Trophoblast cell (in vitro differentiated cells and primary cell): ENCODE results near the gene MRPL14.
A peak's percentile ranks its signal among the peaks of the same experiment; 100 is the strongest.

ENCODE experiments used
- DNase-seq, 2 donors: peaks; one replicate each; pipeline ENCODE4 v3.0.0-alpha.2; 2016
- H2AFZ ChIP-seq: 2 replicates; pipeline ENCODE4 v1.6.1; 2013; ENCODE audit warnings: low read length, moderate library complexity, mild to moderate bottlenecking; ENCODE audit not compliant: insufficient read depth, poor library complexity
- H2AK5ac ChIP-seq: 2 replicates; pipeline ENCODE4 v1.6.1; 2013; ENCODE audit warnings: mild to moderate bottlenecking, low read length
- H2BK120ac ChIP-seq: 2 replicates; pipeline ENCODE4 v1.6.1; 2013; ENCODE audit warnings: low read length, mild to moderate bottlenecking, moderate library complexity; ENCODE audit not compliant: insufficient read depth, poor library complexity
- H2BK12ac ChIP-seq: 2 replicates; pipeline ENCODE4 v1.6.1; 2013; ENCODE audit warnings: mild to moderate bottlenecking, low read length, moderate library complexity
- H2BK5ac ChIP-seq: 2 replicates; pipeline ENCODE4 v1.6.1; 2013; ENCODE audit warnings: low read length, low read depth, moderate library complexity, mild to moderate bottlenecking; ENCODE audit not compliant: poor library complexity
- H3K14ac ChIP-seq: 2 replicates; pipeline ENCODE4 v1.6.1; 2013; ENCODE audit warnings: mild to moderate bottlenecking, low read length
- H3K18ac ChIP-seq: 2 replicates; pipeline ENCODE4 v1.6.1; 2013; ENCODE audit warnings: mild to moderate bottlenecking, low read length
- H3K23ac ChIP-seq: 2 replicates; pipeline ENCODE4 v1.6.1; 2013; ENCODE audit warnings: low read length
- H3K27ac ChIP-seq: 2 replicates; pipeline ENCODE4 v1.5.1; 2013; ENCODE audit warnings: low read depth, mild to moderate bottlenecking, inconsistent platforms, low read length, moderate library complexity
- H3K27me3 ChIP-seq: 2 replicates; pipeline ENCODE4 v1.6.1; 2013; ENCODE audit warnings: inconsistent platforms, mild to moderate bottlenecking, low read length, moderate library complexity; ENCODE audit not compliant: insufficient read depth
- H3K36me3 ChIP-seq, 2 experiments: 1 replicate in 1 of 2; 2 replicates in 1 of 2; pipeline ENCODE4 v1.6.1; 2013; ENCODE audit warnings: low read length in 2 of 2, mild to moderate bottlenecking in 2 of 2, moderate library complexity in 1 of 2; ENCODE audit not compliant: insufficient read depth in 2 of 2, control insufficient read depth in 1 of 2
- H3K4ac ChIP-seq: 2 replicates; pipeline ENCODE4 v1.6.1; 2013; ENCODE audit warnings: low read depth, mild to moderate bottlenecking, low read length, moderate library complexity
- H3K4me1 ChIP-seq, 2 experiments: 1 replicate in 1 of 2; 2 replicates in 1 of 2; pipeline ENCODE4 v1.6.1; 2013; ENCODE audit warnings: low read length in 2 of 2, mild to moderate bottlenecking in 2 of 2, moderate library complexity in 1 of 2; ENCODE audit not compliant: insufficient read depth in 2 of 2, control insufficient read depth in 1 of 2
- H3K4me2 ChIP-seq: 2 replicates; pipeline ENCODE4 v1.6.1; 2013; ENCODE audit warnings: inconsistent platforms, mild to moderate bottlenecking, low read length, moderate library complexity
- H3K4me3 ChIP-seq: 2 replicates; pipeline ENCODE4 v1.5.1; 2013; ENCODE audit warnings: mild to moderate bottlenecking, low read depth, low read length, inconsistent platforms
- H3K79me1 ChIP-seq: one replicate; pipeline ENCODE4 v1.6.1; 2013; ENCODE audit warnings: low read length
- H3K79me2 ChIP-seq: 2 replicates; pipeline ENCODE4 v1.6.1; 2013; ENCODE audit warnings: low read length, mild to moderate bottlenecking; ENCODE audit not compliant: control insufficient read depth, insufficient read depth, poor library complexity
- H3K9ac ChIP-seq: 2 replicates; pipeline ENCODE4 v1.6.1; 2013; ENCODE audit warnings: mild to moderate bottlenecking, low read length
- H3K9me3 ChIP-seq: 2 replicates; pipeline ENCODE4 v1.6.1; 2013; ENCODE audit warnings: low read depth, mild to moderate bottlenecking, control low read depth, inconsistent platforms, low read length; ENCODE audit not compliant: insufficient read depth
- H4K12ac ChIP-seq: 2 replicates; pipeline ENCODE4 v1.6.1; 2013; ENCODE audit warnings: low read depth, mild to moderate bottlenecking, low read length, moderate library complexity
- H4K8ac ChIP-seq: 2 replicates; pipeline ENCODE4 v1.6.1; 2013; ENCODE audit warnings: low read depth, mild to moderate bottlenecking, low read length, moderate library complexity
- H4K91ac ChIP-seq: one replicate; pipeline ENCODE4 v1.6.1; 2013; ENCODE audit warnings: low read depth, mild to moderate bottlenecking, low read length, moderate library complexity
- WGBS: extraction: QIAGEN DNeasy Blood & Tissue Kit; methylation state at CpG from one replicate; pipeline ENCODE4 v1.1.7; 2013; ENCODE audit warnings: missing lambda C conversion rate; ENCODE audit not compliant: insufficient read length, insufficient coverage; ENCODE audit errors: extremely low coverage; 5-methylcytosine and 5-hydroxymethylcytosine counted together

Gene MRPL14

DNA sequence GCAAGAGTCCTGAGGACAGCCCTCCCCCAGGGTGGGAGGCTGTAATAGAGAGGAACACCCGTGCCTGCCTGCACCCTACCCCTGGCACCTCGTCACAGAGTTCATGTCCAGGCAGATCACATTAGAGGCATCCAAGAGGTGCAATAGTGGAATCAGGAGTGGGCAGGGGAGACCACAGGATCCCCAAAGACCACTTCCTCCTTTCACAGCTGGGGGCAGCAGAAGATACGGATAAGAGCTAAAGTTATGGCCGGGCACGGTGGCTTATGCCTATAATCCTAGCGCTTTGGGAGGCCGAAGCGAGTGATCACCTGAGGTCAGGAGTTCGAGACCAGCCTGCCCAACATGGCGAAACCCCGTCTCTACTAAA lies 29.9 kb upstream of the MRPL14 start:
- no peak overlapping the region for H4K91ac ChIP-seq
- H3K79me1 ChIP-seq: no peaks in the 10 kb centered on the region
- no peak overlapping the region for H2BK12ac ChIP-seq
- no peak overlapping the region for H3K9ac ChIP-seq
- no peak overlapping the region for H2AFZ ChIP-seq
- H4K12ac ChIP-seq: no peak overlapping the region
- no peak overlapping the region for H2BK120ac ChIP-seq
- no peak overlapping the region for H3K27ac ChIP-seq
- peaks cover 0 to 5% of the 10 kb centered on the region in 2 experiments for H3K4me1 ChIP-seq
- no peak overlapping the region for H3K23ac ChIP-seq
- no peak overlapping the region for H2BK5ac ChIP-seq
- no peak overlapping the region for H3K14ac ChIP-seq
- H3K4ac ChIP-seq: no peak overlapping the region
- no peaks in the 10 kb centered on the region for H3K79me2 ChIP-seq
- no peak for DNase-seq
- no peaks in the 10 kb centered on the region for H3K27me3 ChIP-seq
- H3K18ac ChIP-seq: no peak overlapping the region
- H3K36me3 ChIP-seq: peaks cover 12 to 16% of the 10 kb centered on the region in 2 experiments
- H3K4me2 ChIP-seq: no peak overlapping the region
- no peak overlapping the region for H2AK5ac ChIP-seq
- H3K9me3 ChIP-seq: no peaks in the 10 kb centered on the region
- WGBS: no CpG with 5 or more reads among the region's 11 CpGs
- H3K4me3 ChIP-seq: no peak overlapping the region
- no peak overlapping the region for H4K8ac ChIP-seq

DNA sequence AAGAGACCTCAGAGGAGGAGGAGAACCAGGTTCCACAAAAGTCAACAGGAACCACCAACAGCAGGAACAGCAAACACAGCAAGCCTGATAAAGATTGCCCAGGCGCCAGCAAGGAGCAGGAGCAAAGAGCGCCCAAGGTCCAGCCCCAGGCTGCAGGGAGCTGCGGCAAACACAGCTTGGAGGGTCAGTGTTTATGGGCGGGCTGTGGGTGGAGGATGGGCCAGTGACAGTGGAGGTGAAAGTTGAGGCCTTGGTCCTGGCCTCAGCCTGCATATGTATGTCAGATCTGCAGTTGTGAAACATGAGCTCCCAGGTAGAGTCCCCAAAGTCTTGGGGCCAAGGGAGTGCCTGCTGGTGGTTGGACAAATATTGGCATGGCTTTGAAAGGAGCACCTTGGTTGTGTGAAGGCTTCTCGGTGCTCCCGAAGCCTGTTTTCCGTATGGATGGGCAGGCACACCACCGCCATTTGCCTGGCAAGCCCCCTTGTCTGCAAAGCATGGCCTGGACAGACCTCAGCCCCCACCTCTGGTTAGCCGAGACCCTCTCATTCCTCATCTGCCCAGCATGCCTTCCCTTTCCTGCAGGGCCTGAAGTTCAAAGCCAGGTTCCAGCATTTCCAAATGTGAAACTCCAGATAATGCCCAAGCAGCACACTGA lies 29.4 kb upstream of the MRPL14 start:
- Histone ChIP-seq H3K4me3 (no peak overlapping the region), H3K14ac (no peak overlapping the region), H4K8ac (no peak overlapping the region), H3K4me1 (peaks cover 0 to 6% of the 10 kb centered on the region in 2 experiments), H2BK120ac (no peak overlapping the region), H3K9ac (no peak overlapping the region), H3K36me3 (peaks cover 12 to 16% of the 10 kb centered on the region in 2 experiments), H2AFZ (no peak overlapping the region), H4K91ac (no peak overlapping the region), H3K4ac (no peak overlapping the region), H2AK5ac (no peak overlapping the region), H3K9me3 (no peaks in the 10 kb centered on the region), H3K18ac (no peak overlapping the region), H3K79me2 (no peaks in the 10 kb centered on the region), H4K12ac (no peak overlapping the region), H3K23ac (no peak overlapping the region), H2BK12ac (no peak overlapping the region), H3K4me2 (no peak overlapping the region), H3K27me3 (no peaks in the 10 kb centered on the region), H3K79me1 (no peaks in the 10 kb centered on the region), H2BK5ac (no peak overlapping the region), H3K27ac (no peak overlapping the region)
- no CpG with 5 or more reads among the region's 9 CpGs for WGBS
- DNase-seq: peak in 1 of 2 donors; percentile 10

DNA sequence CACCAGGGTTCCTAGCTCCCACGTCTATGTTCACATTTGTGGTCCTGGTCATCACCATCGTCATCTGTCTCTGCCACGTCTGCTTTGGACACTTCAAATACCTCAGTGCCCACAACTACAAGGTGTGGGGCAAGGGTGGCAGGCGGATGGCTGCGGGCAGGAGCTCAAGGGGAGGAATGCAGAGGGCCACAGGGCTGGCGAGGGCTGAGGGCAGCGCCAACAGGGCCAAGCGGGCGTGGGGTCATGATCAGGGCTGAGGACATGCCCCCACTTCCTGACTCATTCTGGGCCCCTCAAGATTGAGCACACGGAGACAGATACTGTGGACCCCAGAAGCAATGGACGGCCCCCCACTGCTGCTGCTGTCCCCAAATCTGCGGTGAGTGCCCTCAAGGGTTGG lies 26.8 kb upstream of the MRPL14 start:
- no peaks in the 10 kb centered on the region for H3K9me3 ChIP-seq
- H2BK5ac ChIP-seq: no peak overlapping the region
- no peak overlapping the region for H3K4me2 ChIP-seq
- no peak for DNase-seq
- H3K27me3 ChIP-seq: no peaks in the 10 kb centered on the region
- no peak overlapping the region for H3K27ac ChIP-seq
- no peak overlapping the region for H3K4me3 ChIP-seq
- no peak overlapping the region for H2AFZ ChIP-seq
- peaks cover 0 to 9% of the 10 kb centered on the region in 2 experiments for H3K4me1 ChIP-seq
- peaks cover 20 to 26% of the 10 kb centered on the region in 2 experiments for H3K36me3 ChIP-seq
- no peak overlapping the region for H2BK12ac ChIP-seq
- no peaks in the 10 kb centered on the region for H3K79me2 ChIP-seq
- H2AK5ac ChIP-seq: no peak overlapping the region
- H3K23ac ChIP-seq: no peak overlapping the region
- no peak overlapping the region for H3K9ac ChIP-seq
- H4K12ac ChIP-seq: no peak overlapping the region
- H3K14ac ChIP-seq: no peak overlapping the region
- no peak overlapping the region for H3K4ac ChIP-seq
- H2BK120ac ChIP-seq: no peak overlapping the region
- no peak overlapping the region for H4K8ac ChIP-seq
- no peaks in the 10 kb centered on the region for H3K79me1 ChIP-seq
- H4K91ac ChIP-seq: no peak overlapping the region
- no CpG with 5 or more reads among the region's 12 CpGs for WGBS
- no peak overlapping the region for H3K18ac ChIP-seq

DNA sequence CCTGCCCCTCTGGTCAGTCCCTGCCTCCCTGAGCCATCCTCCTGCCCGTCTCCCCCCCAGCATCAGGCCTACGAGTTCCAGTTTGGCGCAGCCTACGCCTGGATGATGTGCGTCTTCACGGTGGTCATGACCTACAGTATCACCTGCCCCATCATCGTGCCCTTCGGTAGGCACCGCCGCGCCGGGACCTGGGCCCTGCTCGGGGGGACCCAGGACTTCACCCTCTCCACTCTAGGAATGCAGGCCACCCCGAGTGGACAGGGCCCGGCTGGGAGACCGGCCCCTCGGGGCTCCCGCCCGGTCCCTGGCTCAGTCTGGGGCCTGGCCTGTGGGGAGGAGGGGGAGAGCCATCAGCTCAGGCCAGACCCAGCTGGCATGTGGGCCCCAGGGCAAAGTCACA lies 25.3 kb upstream of the MRPL14 start:
- H3K36me3 ChIP-seq: peaks cover 31 to 40% of the 10 kb centered on the region in 2 experiments
- H3K4me1 ChIP-seq: peaks cover 0 to 9% of the 10 kb centered on the region in 2 experiments

More for the DNA sequence above, 25.3 kb upstream of the MRPL14 start:
- Histone ChIP-seq H3K79me2 (no peaks in the 10 kb centered on the region), H2BK120ac (no peak overlapping the region), H3K9me3 (no peaks in the 10 kb centered on the region), H3K4me2 (no peak overlapping the region), H3K18ac (no peak overlapping the region), H2AFZ (no peak overlapping the region), H3K9ac (no peak overlapping the region), H3K14ac (no peak overlapping the region), H4K8ac (no peak overlapping the region), H3K79me1 (no peaks in the 10 kb centered on the region), H3K27me3 (no peaks in the 10 kb centered on the region), H4K12ac (no peak overlapping the region), H3K4me3 (no peak overlapping the region), H3K23ac (no peak overlapping the region), H2AK5ac (no peak overlapping the region), H2BK12ac (no peak overlapping the region), H3K4ac (no peak overlapping the region), H3K27ac (no peak overlapping the region), H2BK5ac (no peak overlapping the region), H4K91ac (no peak overlapping the region)
- no CpG with 5 or more reads among the region's 19 CpGs for WGBS
- DNase-seq: no peak
